Measurements from ENCODE around the gene CENPF.

CENPF gene

GRCh38 chr1:214621236-214621635, 18.2 kb downstream of the CENPF start:
- no peak for DNase-seq

- no peak for DNase-seq
These were observed 20.4 kb downstream of the CENPF start for GRCh38 chr1:214623430-214623829.

- DNase-seq = no peak
These were observed 29.1 kb downstream of the CENPF start for GRCh38 chr1:214632091-214632490.

GRCh38 chr1:214633686-214634085, 30.7 kb downstream of the CENPF start:
- no peak for DNase-seq

DNA sequence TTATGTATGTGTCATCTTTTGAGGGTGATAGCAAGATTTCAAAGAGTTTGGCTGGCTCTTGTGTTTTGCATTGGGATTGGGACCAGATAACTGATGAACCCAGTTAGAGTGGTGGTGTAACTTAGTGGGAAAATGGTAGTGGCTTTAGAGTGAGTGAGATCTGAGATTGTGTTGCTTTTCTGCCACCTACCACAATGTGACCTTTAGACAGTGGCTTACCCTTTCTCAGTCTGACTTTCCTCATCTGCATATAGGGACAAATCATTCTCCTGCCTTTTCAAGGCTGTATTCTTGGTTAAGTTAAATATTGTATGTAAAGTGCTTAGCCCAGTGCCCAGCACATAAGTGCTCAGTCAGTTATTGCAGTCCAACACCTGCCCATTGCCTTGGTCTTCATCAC, 31.3 kb downstream of the CENPF start:
- DNase-seq = no peak

GRCh38 chr1:214635086-214635485, 32.1 kb downstream of the CENPF start:
- no peak for DNase-seq

DNA sequence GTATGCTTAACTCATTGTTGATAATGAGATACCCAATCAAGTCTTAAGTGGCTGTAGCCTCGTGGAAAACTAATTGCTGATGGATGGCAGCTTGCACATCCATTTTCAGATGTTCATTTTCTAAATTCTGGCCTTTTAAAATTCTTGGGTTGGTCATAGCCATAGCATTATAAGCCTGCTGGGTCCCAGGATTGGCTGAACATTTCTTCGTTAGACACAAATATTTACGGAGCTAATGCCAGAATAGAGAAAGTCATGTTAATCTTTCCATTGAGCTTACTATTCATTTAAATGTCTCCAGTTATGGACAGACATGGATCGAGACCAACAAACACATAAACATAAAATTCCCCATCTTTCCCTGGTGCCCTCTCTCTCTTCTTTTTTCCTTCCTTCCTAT, 32.5 kb downstream of the CENPF start:
- no peak for DNase-seq

DNA sequence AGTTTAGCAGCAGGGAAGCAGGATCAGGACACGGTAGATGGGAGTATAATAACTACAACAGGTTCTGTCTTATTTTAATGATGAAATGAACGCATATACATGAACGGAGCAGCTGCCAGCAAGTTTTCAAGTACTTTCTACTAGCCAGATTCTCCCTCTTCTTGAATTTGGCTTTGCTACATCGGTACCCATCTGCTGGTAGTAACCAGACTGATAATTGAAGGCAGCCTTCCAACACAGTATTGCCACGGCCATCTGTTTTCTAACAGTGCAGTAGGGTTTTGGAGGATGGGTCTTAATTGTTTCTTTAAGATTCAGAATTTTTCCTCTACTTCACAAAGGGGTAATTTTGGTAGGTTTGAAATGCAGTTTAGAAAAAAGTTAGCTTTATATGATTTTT, 33.4 kb downstream of the CENPF start:
- DNase-seq = no peak

GRCh38 chr1:214637125-214637524, 34.1 kb downstream of the CENPF start:
- no peak for DNase-seq

- no peak for DNase-seq
These were observed 34.9 kb downstream of the CENPF start for GRCh38 chr1:214637722-214638458.

DNA sequence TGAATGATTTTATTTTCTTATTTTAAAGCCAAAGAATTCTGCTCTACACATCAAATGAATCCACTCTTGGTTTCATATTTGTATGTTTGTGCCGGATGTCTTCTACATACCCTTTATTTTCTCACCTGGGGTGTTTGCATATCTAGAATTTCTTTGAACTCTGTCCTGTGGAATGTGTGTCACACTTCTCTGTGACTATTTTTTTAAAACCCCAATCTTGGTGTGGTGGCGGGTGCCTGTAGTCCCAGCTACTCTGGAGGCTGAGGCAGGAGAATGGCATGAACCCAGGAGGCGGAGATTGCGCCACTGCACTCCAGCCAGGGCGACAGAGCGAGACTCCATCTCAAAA, 35.4 kb downstream of the CENPF start:
- DNase-seq = no peak

- DNase-seq = no peak
These were observed 36.0 kb downstream of the CENPF start for GRCh38 chr1:214638997-214639396.

DNA sequence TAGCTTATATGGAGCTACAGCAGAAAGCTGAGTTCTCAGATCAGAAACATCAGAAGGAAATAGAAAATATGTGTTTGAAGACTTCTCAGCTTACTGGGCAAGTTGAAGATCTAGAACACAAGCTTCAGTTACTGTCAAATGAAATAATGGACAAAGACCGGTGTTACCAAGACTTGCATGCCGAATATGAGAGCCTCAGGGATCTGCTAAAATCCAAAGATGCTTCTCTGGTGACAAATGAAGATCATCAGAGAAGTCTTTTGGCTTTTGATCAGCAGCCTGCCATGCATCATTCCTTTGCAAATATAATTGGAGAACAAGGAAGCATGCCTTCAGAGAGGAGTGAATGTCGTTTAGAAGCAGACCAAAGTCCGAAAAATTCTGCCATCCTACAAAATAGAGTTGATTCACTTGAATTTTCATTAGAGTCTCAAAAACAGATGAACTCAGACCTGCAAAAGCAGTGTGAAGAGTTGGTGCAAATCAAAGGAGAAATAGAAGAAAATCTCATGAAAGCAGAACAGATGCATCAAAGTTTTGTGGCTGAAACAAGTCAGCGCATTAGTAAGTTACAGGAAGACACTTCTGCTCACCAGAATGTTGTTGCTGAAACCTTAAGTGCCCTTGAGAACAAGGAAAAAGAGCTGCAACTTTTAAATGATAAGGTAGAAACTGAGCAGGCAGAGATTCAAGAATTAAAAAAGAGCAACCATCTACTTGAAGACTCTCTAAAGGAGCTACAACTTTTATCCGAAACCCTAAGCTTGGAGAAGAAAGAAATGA, 37.6 kb downstream of the CENPF start:
- DNase-seq = no peak

DNA sequence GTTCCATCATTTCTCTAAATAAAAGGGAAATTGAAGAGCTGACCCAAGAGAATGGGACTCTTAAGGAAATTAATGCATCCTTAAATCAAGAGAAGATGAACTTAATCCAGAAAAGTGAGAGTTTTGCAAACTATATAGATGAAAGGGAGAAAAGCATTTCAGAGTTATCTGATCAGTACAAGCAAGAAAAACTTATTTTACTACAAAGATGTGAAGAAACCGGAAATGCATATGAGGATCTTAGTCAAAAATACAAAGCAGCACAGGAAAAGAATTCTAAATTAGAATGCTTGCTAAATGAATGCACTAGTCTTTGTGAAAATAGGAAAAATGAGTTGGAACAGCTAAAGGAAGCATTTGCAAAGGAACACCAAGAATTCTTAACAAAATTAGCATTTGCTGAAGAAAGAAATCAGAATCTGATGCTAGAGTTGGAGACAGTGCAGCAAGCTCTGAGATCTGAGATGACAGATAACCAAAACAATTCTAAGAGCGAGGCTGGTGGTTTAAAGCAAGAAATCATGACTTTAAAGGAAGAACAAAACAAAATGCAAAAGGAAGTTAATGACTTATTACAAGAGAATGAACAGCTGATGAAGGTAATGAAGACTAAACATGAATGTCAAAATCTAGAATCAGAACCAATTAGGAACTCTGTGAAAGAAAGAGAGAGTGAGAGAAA, 38.4 kb downstream of the CENPF start:
- no peak for DNase-seq

- DNase-seq = no peak
These were observed 40.0 kb downstream of the CENPF start for GRCh38 chr1:214643030-214643429.

- no peak for DNase-seq
These were observed 42.7 kb downstream of the CENPF start for GRCh38 chr1:214645712-214646111.

DNA sequence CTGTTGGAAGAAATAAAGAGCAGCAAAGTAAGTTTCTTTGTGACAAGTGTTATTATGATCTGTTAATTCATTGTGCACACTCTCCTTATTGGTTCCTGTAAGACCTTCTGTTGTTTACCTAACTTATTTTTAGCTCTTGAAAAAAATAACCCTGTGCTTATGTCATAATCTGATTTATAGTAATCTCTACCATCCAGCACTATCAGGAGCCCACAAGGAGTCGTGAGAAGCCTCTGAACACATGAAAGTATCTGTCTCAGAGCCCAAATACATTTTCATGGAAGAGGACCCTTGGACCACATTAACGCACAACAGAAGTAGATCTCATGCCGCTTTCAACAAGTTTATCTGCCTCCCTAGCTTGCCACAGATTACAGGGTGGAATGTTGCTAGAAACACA, 45.8 kb downstream of the CENPF start:
- no peak for DNase-seq

DNA sequence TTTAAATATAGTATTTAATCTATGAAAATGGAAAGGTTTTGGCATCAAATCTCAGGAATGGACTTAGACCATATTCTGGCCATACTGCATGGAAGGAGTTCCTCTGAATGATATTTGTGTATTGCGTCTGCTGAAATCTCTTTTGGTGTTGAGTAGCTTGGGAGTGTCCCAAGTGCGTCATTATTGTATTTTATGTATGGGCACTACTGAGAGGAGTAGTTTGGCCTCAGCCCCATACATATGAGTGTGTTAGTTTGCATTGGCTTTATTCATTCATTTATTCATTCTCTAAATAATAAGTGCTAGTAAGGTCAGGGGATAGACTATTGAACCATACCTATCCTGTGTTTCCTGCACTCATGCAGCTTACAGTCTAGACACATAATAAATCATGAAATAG, 46.6 kb downstream of the CENPF start:
- DNase-seq = no peak

- no peak for DNase-seq
These were observed 47.7 kb downstream of the CENPF start for GRCh38 chr1:214650664-214651063.

DNA sequence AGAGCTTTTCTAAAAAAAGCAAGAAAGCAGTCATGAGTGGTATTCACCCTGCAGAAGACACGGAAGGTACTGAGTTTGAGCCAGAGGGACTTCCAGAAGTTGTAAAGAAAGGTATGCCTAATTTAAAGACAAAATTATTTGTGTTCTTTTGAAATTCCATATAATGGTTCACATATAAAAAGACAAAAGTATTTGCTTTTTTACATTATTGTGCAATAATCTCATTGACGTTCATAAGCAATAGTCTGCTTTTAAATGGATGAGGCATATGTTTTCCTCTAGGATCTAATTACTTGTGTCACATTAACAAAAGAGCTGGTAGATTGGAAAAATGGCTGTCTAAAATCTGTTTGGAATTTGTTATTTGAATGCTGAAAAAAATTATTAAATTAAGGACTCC, 54.3 kb downstream of the CENPF start:
- DNase-seq = no peak

GRCh38 chr1:214658175-214658574, 55.2 kb downstream of the CENPF start:
- no peak for DNase-seq

GRCh38 chr1:214658785-214659184, 55.8 kb downstream of the CENPF start:
- DNase-seq = no peak

- no peak for DNase-seq
These were observed 57.2 kb downstream of the CENPF start for GRCh38 chr1:214660190-214660589.

DNA sequence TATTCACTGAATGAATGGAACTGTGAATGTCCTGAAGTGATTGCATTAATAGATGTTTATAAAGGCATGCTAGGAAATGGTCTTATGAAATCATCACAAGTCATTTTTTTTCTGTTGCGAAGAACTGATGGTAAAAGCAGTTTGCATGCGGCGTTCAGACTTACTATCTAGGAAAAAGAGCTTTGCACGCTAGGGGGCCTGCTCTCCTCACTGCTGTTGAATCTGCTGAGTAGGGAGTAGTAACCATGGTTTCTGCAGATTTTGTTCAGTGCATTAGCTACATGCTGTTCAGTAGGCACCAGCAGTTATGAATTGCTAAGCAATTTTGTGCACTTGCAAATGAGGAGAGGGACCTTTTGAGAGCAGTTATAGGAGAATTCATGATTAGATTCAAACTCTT, 57.9 kb downstream of the CENPF start:
- DNase-seq = no peak

Data from NCI-H1092 (cell line).